Suppressor macrophage treated with lipopolysaccharide for 4 hours (primary cell): ENCODE data around the gene SPTBN4.
"Not testable (repeated sequence)": the region's sequence is repeated elsewhere in the genome, so short reads cannot be mapped to it uniquely, and the experiment has no call there.

Source experiments
- DNase-seq: peaks from one replicate; pipeline ENCODE4 v3.0.0-alpha.2; 2020

The SPTBN4 gene

GRCh38 chr19:40534148-40534547, 67.3 kb downstream of the SPTBN4 start:
- DNase-seq: no peak

GRCh38 chr19:40539070-40539469, 72.3 kb downstream of the SPTBN4 start:
- no peak for DNase-seq

- no peak for DNase-seq
These were observed 75.5 kb downstream of the SPTBN4 start for GRCh38 chr19:40542202-40542859.

GRCh38 chr19:40543029-40543597, 76.3 kb downstream of the SPTBN4 start:
- DNase-seq: no peak

- not testable (repeated sequence) for DNase-seq
These were observed 79.5 kb downstream of the SPTBN4 start for GRCh38 chr19:40546153-40546841.

DNA sequence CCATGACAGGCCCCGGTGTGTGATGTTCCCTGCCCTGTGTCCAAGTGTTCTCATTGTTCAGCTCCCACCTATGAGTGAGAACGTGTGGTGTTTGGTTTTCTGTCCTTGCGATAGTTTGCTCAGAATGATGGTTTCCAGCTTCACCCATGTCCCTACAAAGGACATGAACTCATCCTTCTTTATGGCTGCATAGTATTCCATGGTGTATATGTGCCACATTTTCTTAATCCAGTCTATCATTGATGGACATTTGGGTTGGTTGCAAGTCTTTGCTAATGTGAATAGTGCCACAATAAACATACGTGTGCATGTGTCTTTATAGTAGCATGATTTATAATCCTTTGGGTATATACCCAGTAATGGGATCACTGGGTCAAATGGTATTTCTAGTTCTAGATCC, 80.4 kb downstream of the SPTBN4 start:
- not testable (repeated sequence) for DNase-seq

DNA sequence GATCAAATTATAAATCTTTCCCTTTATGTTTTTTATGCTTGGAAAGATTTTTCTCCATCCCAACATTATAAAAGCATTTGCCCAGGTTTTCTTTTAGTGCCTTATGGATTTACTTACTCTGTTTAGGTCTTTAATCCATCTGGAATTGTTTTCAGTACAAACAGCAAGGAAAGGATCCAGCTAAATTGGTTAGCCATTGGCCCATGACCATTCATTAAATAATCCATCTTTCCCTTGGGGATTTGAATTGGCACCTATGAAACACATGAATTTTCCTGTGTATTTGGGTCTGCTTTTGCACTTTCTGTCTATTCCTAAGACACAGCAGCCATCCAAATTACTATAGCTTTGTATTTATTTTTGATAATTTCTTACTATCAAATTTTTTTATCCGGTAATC, 81.0 kb downstream of the SPTBN4 start:
- DNase-seq: no peak

- DNase-seq: peak; percentile 53
These were observed 82.4 kb downstream of the SPTBN4 start for GRCh38 chr19:40549007-40549708.

DNA sequence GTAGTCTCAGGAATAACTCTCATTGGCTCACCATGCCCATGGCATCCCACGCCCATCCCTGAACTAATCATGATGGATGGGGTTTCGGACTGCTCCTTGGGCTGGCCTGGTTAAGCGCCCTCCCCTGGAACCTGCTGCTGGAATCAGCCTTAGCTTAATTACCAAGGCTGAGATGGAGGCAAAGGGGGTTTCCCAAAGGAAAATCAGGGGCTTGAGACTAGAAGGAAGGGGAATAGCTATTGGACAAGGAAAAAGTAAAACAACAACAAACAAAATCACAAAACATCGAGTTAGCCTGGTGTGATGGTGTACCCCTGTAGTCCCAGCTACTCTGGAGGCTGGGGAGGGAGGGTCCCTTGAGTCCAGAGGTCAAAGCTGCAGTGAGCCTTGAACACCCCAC, 84.2 kb downstream of the SPTBN4 start:
- DNase-seq: no peak

GRCh38 chr19:40552848-40553247, 86.0 kb downstream of the SPTBN4 start:
- no peak for DNase-seq

DNA sequence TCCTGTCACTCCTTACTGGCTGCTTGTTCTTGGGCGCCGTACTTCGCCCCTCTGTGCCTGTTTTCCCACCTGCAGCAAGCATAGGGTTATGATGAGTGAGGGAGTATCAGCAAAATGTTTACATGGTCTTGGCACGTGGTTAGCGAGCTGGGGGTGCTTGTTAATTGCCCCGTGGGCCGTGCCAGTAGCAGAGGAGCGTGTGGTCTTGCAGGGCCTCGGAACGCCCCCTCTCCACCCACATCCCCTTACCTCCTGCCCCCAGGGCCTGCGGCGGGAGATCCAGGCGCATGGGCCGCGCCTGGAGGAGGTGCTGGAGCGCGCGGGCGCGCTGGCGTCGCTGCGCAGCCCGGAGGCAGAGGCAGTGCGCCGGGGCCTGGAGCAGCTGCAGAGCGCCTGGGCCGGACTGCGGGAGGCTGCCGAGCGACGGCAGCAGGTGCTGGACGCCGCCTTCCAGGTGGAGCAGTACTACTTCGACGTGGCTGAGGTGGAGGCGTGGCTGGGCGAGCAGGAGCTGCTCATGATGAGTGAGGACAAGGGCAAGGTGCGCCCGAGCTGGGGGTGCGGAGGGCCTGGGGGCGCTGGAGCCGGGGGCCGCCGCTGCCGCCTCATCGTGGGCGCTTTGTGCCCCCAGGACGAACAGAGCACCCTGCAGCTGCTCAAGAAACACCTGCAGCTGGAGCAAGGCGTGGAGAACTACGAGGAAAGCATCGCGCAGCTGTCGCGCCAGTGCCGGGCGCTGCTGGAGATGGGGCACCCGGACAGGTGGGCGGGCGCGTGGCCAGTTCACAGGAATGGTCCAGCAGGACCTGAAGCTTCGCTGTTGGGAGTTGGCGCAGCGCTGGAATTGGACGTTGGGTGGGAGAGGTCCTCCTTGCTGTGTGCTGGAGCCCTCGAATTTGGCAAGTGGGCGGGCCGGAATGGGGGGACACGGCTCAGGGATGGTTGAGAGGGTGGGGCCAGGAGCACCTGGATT, 87.4 kb downstream of the SPTBN4 start:
- no peak for DNase-seq

DNA sequence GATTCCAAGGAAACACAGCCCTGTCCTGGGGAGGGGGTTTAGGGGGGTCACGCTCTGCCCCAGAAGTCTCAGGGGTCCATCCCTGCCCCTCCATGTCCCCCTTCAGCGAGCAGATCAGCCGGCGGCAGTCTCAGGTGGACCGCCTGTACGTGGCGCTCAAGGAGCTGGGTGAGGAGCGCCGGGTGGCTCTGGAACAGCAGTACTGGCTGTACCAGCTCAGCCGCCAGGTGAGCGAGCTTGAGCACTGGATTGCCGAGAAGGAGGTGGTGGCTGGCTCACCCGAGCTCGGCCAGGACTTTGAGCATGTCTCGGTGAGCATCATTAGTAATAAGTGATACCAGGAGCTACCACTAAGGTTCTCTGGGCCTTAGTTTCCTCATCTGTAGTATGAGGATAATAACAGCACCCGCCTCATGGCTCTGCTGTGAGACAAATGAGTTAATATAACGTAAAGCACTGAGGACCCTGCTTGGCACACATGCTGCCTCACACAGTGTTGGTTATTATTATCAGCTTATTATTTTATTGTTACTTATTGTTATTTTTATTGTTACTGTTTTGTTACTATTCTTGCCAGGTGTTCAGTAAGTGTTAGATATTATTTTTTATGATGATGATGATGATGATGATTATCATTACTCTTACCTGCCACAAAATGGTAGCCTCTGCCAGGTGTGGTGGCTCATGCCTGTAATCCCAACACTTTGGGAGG, 89.3 kb downstream of the SPTBN4 start:
- DNase-seq: no peak

DNA sequence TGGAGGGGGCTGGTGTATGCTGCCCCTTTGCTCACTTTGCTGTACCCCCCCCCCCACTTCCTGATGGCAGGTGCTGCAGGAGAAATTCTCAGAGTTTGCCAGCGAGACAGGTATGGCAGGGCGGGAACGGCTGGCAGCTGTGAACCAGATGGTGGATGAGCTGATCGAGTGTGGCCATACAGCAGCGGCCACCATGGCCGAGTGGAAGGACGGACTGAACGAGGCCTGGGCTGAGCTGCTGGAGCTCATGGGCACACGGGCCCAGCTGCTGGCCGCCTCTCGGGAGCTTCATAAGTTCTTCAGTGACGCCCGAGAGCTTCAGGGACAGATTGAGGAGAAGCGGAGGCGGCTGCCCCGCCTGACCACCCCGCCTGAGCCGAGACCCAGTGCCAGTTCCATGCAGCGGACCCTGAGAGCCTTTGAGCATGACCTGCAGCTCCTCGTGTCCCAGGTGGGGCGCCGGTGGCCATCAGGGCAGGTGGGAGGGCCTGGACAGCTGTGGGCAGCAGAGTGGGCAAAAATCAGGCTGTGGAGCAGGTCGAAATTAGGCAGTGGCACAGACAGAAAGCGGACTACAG, 90.2 kb downstream of the SPTBN4 start:
- DNase-seq: no peak

GRCh38 chr19:40559394-40559793, 92.6 kb downstream of the SPTBN4 start:
- no peak for DNase-seq

DNA sequence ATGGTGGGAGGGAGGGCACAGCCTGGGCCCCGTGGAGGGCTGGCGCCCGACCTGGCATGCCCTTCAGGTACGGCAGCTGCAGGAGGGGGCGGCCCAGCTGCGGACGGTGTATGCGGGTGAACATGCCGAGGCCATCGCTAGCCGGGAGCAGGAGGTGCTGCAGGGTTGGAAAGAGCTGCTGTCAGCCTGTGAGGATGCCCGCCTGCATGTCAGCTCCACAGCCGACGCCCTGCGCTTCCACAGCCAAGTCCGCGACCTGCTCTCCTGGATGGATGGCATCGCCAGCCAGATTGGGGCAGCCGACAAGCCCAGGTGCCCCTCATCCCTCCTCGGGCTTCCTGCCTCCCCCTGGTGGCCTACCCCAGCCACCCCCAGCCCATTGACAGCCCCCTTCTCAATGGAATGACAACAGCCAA, 93.3 kb downstream of the SPTBN4 start:
- no peak for DNase-seq

- no peak for DNase-seq
These were observed 95.1 kb downstream of the SPTBN4 start for GRCh38 chr19:40561947-40562346.

- not testable (repeated sequence) for DNase-seq
These were observed 97.7 kb downstream of the SPTBN4 start for GRCh38 chr19:40564535-40564934.

GRCh38 chr19:40565355-40565754, 98.6 kb downstream of the SPTBN4 start:
- no peak for DNase-seq

DNA sequence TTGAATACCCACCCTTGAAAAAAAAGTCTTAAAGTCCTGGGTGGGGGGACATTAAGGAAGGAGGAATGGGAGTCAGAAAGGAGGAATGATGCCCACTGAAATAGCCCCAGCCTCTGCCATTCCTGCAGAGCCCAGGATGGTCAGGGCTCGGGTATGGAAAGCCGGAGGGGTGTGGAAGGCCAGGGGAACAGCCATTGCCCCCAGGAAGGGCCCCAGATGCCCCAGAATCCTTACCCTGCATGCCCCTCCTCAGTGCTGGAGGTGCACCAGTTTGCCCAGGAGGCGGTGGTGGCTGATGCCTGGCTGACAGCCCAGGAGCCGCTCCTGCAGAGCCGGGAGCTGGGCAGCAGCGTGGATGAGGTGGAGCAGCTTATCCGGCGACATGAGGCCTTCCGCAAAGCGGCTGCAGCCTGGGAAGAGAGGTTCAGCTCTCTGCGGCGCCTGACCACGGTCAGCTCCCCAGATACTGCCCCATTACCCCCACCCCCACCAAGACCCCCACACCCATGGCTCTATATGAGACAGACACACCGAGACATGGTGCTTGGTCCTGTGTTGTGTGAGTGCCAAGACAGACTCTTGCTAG, 99.2 kb downstream of the SPTBN4 start:
- DNase-seq: no peak

DNA sequence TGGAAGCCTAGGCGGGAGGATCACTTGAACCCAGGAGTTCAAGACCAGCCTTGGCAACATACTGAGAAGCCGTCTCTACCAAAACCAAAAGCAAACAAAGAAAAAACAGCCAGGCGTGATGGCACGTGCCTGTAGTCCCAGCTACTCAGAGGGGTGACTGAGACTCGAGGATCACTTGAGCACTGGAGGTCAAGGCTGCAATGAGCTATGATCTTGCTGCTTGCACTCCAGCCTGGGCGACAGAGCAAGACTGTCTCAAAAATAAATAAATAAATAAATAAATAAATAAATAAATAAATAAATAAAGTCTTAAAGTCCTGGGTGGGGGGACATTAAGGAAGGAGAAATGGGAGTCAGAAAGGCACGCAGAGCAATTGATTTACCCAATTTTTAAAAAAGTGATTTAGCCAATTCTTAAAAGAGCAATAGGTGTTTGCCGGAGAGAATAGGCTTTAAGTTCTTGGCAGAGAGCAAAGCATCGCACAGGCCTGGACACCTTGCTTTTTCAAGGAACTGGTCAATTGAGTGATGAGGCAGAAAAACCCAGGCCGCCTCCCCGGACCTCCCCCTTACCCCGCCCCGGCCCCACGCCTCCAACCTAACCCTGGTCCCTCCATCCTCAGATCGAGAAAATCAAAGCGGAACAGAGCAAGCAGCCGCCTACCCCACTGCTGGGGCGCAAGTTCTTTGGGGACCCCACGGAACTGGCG, 100.4 kb downstream of the SPTBN4 start:
- no peak for DNase-seq
